GM12878 (cell line): ENCODE results near the gene CMAS. TPM values are rescaled to one million over a fixed set of nuclear protein-coding genes. Genes with fewer than 3 reads are reported as not detected.
A peak's percentile ranks its signal among the peaks of the same experiment; 100 is the strongest.

Source experiments
- ATAC-seq: fragments of 200-7000 bp; cut with Tn5 transposase; 3 replicates; pipeline ENCODE4 v1.9.1; 2020; ENCODE audit warnings: mild to moderate bottlenecking, moderate library complexity
- BruUV-seq: library from RNA; stranded (reverse); fragments of 400-500 nt; replicated peaks from 2 replicates; lab custom pipeline; 2021; lab: Mats Ljungman, UMichigan
- CTCF ChIA-PET: fragments of 300-600 bp; sonication (Branson Sonifier 250); formaldehyde crosslinking; extraction: SDS; loops from one replicate; lab custom pipeline; 2021; ENCODE audit warnings: inconsistent platforms; lab: Yijun Ruan, JAX
- POLR2A ChIA-PET: fragments of 350-600 bp; formaldehyde crosslinking; extraction: SDS; loops from one replicate; lab custom pipeline; 2021; ENCODE audit warnings: inconsistent platforms; lab: Charles Lee
- RAD21 ChIA-PET: fragments of 300-600 bp; sonication (Branson Sonifier 250); formaldehyde crosslinking; loops from one replicate; lab custom pipeline; 2023; ENCODE audit warnings: antibody characterized with exemption; ENCODE audit not compliant: unreplicated experiment; lab: Charles Lee
- SMC1A ChIA-PET: fragments of 300-600 bp; sonication (Branson Sonifier 250); formaldehyde crosslinking; loops from one replicate; lab custom pipeline; 2023; ENCODE audit not compliant: unreplicated experiment, uncharacterized antibody; lab: Charles Lee
- DNase-seq: peaks from one replicate; pipeline ENCODE4 v3.0.0-alpha.2; 2011; ENCODE audit warnings: low read depth, low spot score
- FAIRE-seq: peaks from 3 replicates; lab custom pipeline; 2011; peaks lifted over from hg19 to GRCh38; lab: Jason Lieb, UNC
- H2AFZ ChIP-seq: 2 replicates; pipeline ENCODE4 v1.6.0; 2011; ENCODE audit warnings: low read depth, low read length, control low read depth; ENCODE audit not compliant: control insufficient read depth
- H3K27ac ChIP-seq: 2 replicates; pipeline ENCODE4 v1.5.1; 2011; ENCODE audit warnings: control low read depth; ENCODE audit not compliant: control insufficient read depth, insufficient read depth
- H3K27me3 ChIP-seq, 2 experiments: replicated peaks in 1 of 2; 2 replicates each; pipeline versions ENCODE4 v1.6.0 to v1.6.1; 2011; ENCODE audit warnings: low read length in 1 of 2; ENCODE audit not compliant: control insufficient read depth in 2 of 2, insufficient read depth in 2 of 2
- H3K36me3 ChIP-seq, 2 experiments: 2 replicates each; pipeline ENCODE4 v1.5.1; 2011; ENCODE audit warnings: low read length in 1 of 2; ENCODE audit not compliant: control insufficient read depth in 2 of 2, insufficient read depth in 2 of 2
- H3K4me1 ChIP-seq: 2 replicates; pipeline ENCODE4 v1.6.1; 2011; ENCODE audit warnings: mild to moderate bottlenecking, low read length, moderate library complexity, mixed read lengths; ENCODE audit not compliant: control insufficient read depth, insufficient read depth
- H3K4me2 ChIP-seq: 2 replicates; pipeline ENCODE4 v1.6.0; 2011; ENCODE audit warnings: control low read depth; ENCODE audit not compliant: control insufficient read depth, insufficient read depth
- H3K4me3 ChIP-seq: fragments of 200-600 bp; sonication (generic); 2 replicates; pipeline ENCODE4 v1.5.1; 2016
- H3K79me2 ChIP-seq: 2 replicates; pipeline ENCODE4 v1.6.0; 2011; ENCODE audit warnings: low read length; ENCODE audit not compliant: control insufficient read depth, insufficient read depth
- H3K9ac ChIP-seq: 2 replicates; pipeline ENCODE4 v1.8.0; 2011; ENCODE audit warnings: low read length, control low read depth, mixed read lengths; ENCODE audit not compliant: control insufficient read depth, insufficient read depth
- H3K9me3 ChIP-seq: replicated peaks from 3 replicates; pipeline ENCODE4 v1.5.1; 2011; ENCODE audit warnings: mild to moderate bottlenecking, low read length; ENCODE audit not compliant: control insufficient read depth, insufficient read depth
- H4K20me1 ChIP-seq: 2 replicates; pipeline ENCODE4 v1.6.0; 2011; ENCODE audit not compliant: control insufficient read depth, insufficient read depth
- BCL11A ChIP-seq: IDR thresholded peaks from 2 replicates; pipeline ENCODE4 v1.6.1; 2011; ENCODE audit warnings: low read depth, low read length
- CHD4 ChIP-seq: fragments of 200-600 bp; sonication (generic); IDR thresholded peaks from 2 replicates; pipeline ENCODE4 v1.6.1; 2016; ENCODE audit warnings: mild to moderate bottlenecking
- DPF2 ChIP-seq: fragments of 450-650 bp; IDR thresholded peaks from 2 replicates; pipeline ENCODE4 v1.6.1; 2017; ENCODE audit warnings: mild to moderate bottlenecking
- EGR1 ChIP-seq, 2 experiments: IDR thresholded peaks; 1 replicate in 1 of 2; 2 replicates in 1 of 2; pipeline ENCODE4 v1.6.1; 2011 to 2012; ENCODE audit warnings: low read depth in 2 of 2, low read length in 2 of 2, borderline replicate concordance in 1 of 2, mild to moderate bottlenecking in 1 of 2, moderate library complexity in 1 of 2
- GATAD2B ChIP-seq: fragments of 450-650 bp; conservative IDR thresholded peaks from 2 replicates; pipeline ENCODE4 v1.6.1; 2017; ENCODE audit warnings: low read depth, mild to moderate bottlenecking, moderate library complexity
- HDAC6 ChIP-seq: fragments of 200-600 bp; sonication (generic); IDR thresholded peaks from one replicate; pipeline ENCODE4 v1.8.0; 2017; ENCODE audit warnings: antibody characterized with exemption; ENCODE audit not compliant: unreplicated experiment
- IKZF2 ChIP-seq, 2 experiments: fragments of 450-650 bp; IDR thresholded peaks; 2 replicates each; pipeline ENCODE4 v1.6.1; 2017; ENCODE audit warnings: mild to moderate bottlenecking in 2 of 2, moderate library complexity in 2 of 2
- JUNB ChIP-seq: IDR thresholded peaks from 2 replicates; pipeline ENCODE4 v1.6.1; 2016; ENCODE audit warnings: antibody characterized with exemption, mild to moderate bottlenecking
- MYB ChIP-seq: fragments of 150-350 bp; IDR thresholded peaks from 2 replicates; pipeline ENCODE4 v1.6.1; 2014; ENCODE audit warnings: mild to moderate bottlenecking, low read depth, low read length, borderline replicate concordance
- RAD21 ChIP-seq: IDR thresholded peaks from 2 replicates; pipeline ENCODE4 v1.6.1; 2011; ENCODE audit warnings: mild to moderate bottlenecking, low read depth, low read length, moderate library complexity; ENCODE audit not compliant: insufficient read depth
- RUNX3 ChIP-seq: IDR thresholded peaks from 2 replicates; pipeline ENCODE4 v1.6.1; 2012; ENCODE audit warnings: low read length, inconsistent platforms
- SRF ChIP-seq, 2 experiments: IDR thresholded peaks; 2 replicates each; pipeline ENCODE4 v1.6.1; 2011; ENCODE audit warnings: low read depth in 2 of 2, low read length in 2 of 2, mild to moderate bottlenecking in 1 of 2, moderate library complexity in 1 of 2
- TCF7 ChIP-seq: IDR thresholded peaks from 2 replicates; pipeline ENCODE4 v1.6.1; 2014; ENCODE audit warnings: antibody characterized with exemption, borderline replicate concordance
- YY1 ChIP-seq: IDR thresholded peaks from 2 replicates; pipeline ENCODE4 v1.6.1; 2011; ENCODE audit warnings: low read depth, mild to moderate bottlenecking, low read length
- WGBS: methylation state at CpG from one replicate; pipeline ENCODE4 v1.1.6; 2016; ENCODE audit warnings: low lambda C conversion rate; ENCODE audit not compliant: insufficient replicate concordance, insufficient coverage; ENCODE audit errors: missing lambda C conversion rate; 5-methylcytosine and 5-hydroxymethylcytosine counted together
- in situ Hi-C: fragments of 300-500 bp; cut with MboI; formaldehyde crosslinking; loops from 9 replicates; pipeline ENCODE4 v1.14.3; 2018; ENCODE audit warnings: mixed read lengths
- intact Hi-C: fragments of 100-400 bp; cut with micrococcal nuclease; formaldehyde crosslinking; loops from one replicate; pipeline ENCODE4 v1.14.2; 2022; ENCODE audit not compliant: unreplicated experiment
- polyA plus RNA-seq, 11 experiments: library from polyadenylated mRNA; depleted of rRNA in 4 of 11; unstranded in 6 of 11; stranded (reverse) in 5 of 11; fragments of >200 nt; fragmentation: Nextera tagmentation in 4 of 11; fragmentation: Illumina TruSeq in 1 of 11; extraction: Ambion mirVana in 4 of 11; extraction: Trizol in 1 of 11; gene quantifications; 1 replicate in 1 of 11; 2 replicates in 10 of 11; pipeline versions ENCODE4 v1.2.1 to v1.2.3, GENCODE V29; 2011 to 2016; ENCODE audit warnings: inconsistent platforms in 2 of 11, missing spikeins in 2 of 11, low read depth in 1 of 11
- total RNA-seq, 4 experiments: library from RNA; depleted of rRNA in 3 of 4; stranded (reverse); fragments of >200 nt in 3 of 4; fragmentation: Illumina TruSeq in 1 of 4; extraction: Trizol in 1 of 4; gene quantifications; 2 replicates each; pipeline versions ENCODE4 v1.2.1 to v1.2.3, GENCODE V29; 2013 to 2021
- TF ChIP-seq, protein P1 (sequence below): fragments of 450-650 bp; IDR thresholded peaks from 2 replicates; pipeline ENCODE4 v1.6.1; 2017; ENCODE audit warnings: antibody characterized with exemption, mild to moderate bottlenecking, moderate library complexity
- TF ChIP-seq, protein P2 (sequence below): fragments of 450-650 bp; IDR thresholded peaks from 2 replicates; pipeline ENCODE4 v1.6.1; 2016; ENCODE audit warnings: mild to moderate bottlenecking
- TF ChIP-seq, protein P3 (sequence below): IDR thresholded peaks from 2 replicates; pipeline ENCODE4 v1.6.1; 2011; ENCODE audit warnings: low read depth, mild to moderate bottlenecking, low read length, moderate library complexity, borderline replicate concordance; ENCODE audit errors: extremely low read depth

The CMAS gene
- total and polyA plus RNA-seq, 10 of the 15 experiments (the other 5 are each of a cell fraction or from before 2014, with no cell fraction given), result 12.9 to 73.2 (median 30.8) TPM

DNA sequence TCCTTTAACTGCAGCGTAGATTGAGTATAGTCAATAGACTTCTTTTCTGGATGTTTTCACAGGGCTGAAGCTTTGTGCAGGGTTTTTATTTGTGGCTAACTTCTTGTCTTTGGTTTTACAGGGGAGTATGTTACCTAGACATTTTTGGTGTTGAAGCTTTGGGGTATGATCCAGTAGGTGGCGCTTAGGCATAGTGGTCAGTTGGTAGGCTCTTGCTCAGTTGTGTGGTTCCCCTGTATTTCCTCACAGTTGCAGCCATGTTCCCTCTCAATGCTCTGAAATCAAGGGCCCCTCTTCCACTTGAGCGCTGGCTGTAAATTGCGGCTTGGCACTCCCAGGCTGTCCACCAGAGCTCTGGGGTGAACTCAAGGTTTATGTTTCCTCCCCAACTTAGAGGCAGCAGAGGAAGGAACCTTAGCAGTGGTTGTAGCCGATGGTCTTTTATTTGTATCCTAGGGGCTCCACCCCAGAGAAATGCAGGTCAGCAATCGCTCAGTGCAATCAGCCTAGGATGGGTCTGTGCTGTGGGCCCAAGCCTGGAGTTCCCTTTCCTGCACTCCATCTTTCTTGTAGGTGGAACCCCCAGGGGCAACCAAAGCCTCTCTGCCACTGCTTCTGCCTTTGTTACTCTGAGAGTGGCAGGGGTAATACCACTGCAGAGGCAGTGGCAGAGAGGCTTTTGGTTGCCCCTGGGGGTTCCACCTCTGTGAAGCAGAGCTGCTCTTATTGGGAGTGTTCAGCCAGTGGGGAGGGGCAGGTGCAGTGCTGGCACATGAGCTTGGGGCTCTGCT lies 55.1 kb downstream of the CMAS start:
- H2AFZ ChIP-seq, result no peak overlapping the region
- WGBS, result 38% methylated on average over 6 of the region's 6 CpGs
- SMC1A ChIA-PET, result interaction anchor here (0.7 to 1.2 kb wide), 3 partner anchors 73 to 458 kb away, joined by 3 to 4 read pairs (median 3); no protein-coding TSS in a partner anchor
- TF ChIP-seq RAD21 (peak; percentile 63), JUNB (no peak), BCL11A (no peak), YY1 (peak; percentile 64; the same call in 1 of the 2 replicates), DPF2 (no peak), EGR1 (IDR thresholded peaks at IDR 0.05; ENCODE audit: borderline replicate concordance in 1 of 2, low read depth in 2 of 2, low read length in 2 of 2) (no peak), RUNX3 (peak; percentile 39), SRF (IDR thresholded peaks at IDR 0.05; ENCODE audit: low read depth in 2 of 2, low read length in 2 of 2) (no peak), HDAC6 (no peak), TCF7 (no peak), MYB (no peak), IKZF2 (IDR thresholded peaks at IDR 0.05) (no peak), GATAD2B (no peak), CHD4 (no peak)
- TF ChIP-seq, protein P1, sequence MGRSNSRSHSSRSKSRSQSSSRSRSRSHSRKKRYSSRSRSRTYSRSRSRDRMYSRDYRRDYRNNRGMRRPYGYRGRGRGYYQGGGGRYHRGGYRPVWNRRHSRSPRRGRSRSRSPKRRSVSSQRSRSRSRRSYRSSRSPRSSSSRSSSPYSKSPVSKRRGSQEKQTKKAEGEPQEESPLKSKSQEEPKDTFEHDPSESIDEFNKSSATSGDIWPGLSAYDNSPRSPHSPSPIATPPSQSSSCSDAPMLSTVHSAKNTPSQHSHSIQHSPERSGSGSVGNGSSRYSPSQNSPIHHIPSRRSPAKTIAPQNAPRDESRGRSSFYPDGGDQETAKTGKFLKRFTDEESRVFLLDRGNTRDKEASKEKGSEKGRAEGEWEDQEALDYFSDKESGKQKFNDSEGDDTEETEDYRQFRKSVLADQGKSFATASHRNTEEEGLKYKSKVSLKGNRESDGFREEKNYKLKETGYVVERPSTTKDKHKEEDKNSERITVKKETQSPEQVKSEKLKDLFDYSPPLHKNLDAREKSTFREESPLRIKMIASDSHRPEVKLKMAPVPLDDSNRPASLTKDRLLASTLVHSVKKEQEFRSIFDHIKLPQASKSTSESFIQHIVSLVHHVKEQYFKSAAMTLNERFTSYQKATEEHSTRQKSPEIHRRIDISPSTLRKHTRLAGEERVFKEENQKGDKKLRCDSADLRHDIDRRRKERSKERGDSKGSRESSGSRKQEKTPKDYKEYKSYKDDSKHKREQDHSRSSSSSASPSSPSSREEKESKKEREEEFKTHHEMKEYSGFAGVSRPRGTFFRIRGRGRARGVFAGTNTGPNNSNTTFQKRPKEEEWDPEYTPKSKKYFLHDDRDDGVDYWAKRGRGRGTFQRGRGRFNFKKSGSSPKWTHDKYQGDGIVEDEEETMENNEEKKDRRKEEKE, result no peak
- TF ChIP-seq, protein P2, sequence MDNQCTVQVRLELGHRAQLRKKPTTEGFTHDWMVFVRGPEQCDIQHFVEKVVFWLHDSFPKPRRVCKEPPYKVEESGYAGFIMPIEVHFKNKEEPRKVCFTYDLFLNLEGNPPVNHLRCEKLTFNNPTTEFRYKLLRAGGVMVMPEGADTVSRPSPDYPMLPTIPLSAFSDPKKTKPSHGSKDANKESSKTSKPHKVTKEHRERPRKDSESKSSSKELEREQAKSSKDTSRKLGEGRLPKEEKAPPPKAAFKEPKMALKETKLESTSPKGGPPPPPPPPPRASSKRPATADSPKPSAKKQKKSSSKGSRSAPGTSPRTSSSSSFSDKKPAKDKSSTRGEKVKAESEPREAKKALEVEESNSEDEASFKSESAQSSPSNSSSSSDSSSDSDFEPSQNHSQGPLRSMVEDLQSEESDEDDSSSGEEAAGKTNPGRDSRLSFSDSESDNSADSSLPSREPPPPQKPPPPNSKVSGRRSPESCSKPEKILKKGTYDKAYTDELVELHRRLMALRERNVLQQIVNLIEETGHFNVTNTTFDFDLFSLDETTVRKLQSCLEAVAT, result no peak
- TF ChIP-seq, protein P3, sequence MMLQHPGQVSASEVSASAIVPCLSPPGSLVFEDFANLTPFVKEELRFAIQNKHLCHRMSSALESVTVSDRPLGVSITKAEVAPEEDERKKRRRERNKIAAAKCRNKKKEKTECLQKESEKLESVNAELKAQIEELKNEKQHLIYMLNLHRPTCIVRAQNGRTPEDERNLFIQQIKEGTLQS, result no peak

More for the DNA sequence above, 55.1 kb downstream of the CMAS start:
- Histone ChIP-seq H3K4me2 (no peak overlapping the region), H3K4me3 (no peak overlapping the region), H3K9ac (no peak overlapping the region), H3K9me3 (no peaks in the 10 kb centered on the region), H3K27ac (no peak overlapping the region), H3K27me3 (no peaks in the 10 kb centered on the region), H4K20me1 (no peaks in the 10 kb centered on the region), H3K4me1 (peaks cover 2% of the 10 kb centered on the region; the same call in 1 of the 2 replicates), H3K36me3 (no peaks in the 10 kb centered on the region), H3K79me2 (no peaks in the 10 kb centered on the region)
- ChIA-PET CTCF (interaction anchor here (0.6 to 3.3 kb wide), 16 partner anchors 13 to 671 kb away, joined by 3 to 21 read pairs (median 3); no protein-coding TSS in a partner anchor), RAD21 (interaction anchor here (0.5 to 2.3 kb wide), 2 partner anchors 156 to 342 kb away, joined by 3 to 8 read pairs; no protein-coding TSS in a partner anchor), POLR2A (no interaction called here)
- FAIRE-seq, result no peak
- peak; percentile 13 for DNase-seq
- no TSS peak for BruUV-seq
- intact Hi-C loops (loop anchor here (1.0 to 5.0 kb wide), 3 partner anchors 234 to 356 kb away; no protein-coding TSS in a partner anchor), in situ Hi-C loops (loop anchor here (10.0 kb wide), 1 partner anchor 344 kb away; no protein-coding TSS in a partner anchor)
- peak; percentile 86 for ATAC-seq
